ENCODE results near the gene MAN2A2. TPM values are rescaled to one million over a fixed set of nuclear protein-coding genes. Genes with fewer than 3 reads are reported as not detected.

MAN2A2 gene
- total and polyA plus RNA-seq, 8 donors, result 2.9 to 286 (median 46.7) TPM

DNA sequence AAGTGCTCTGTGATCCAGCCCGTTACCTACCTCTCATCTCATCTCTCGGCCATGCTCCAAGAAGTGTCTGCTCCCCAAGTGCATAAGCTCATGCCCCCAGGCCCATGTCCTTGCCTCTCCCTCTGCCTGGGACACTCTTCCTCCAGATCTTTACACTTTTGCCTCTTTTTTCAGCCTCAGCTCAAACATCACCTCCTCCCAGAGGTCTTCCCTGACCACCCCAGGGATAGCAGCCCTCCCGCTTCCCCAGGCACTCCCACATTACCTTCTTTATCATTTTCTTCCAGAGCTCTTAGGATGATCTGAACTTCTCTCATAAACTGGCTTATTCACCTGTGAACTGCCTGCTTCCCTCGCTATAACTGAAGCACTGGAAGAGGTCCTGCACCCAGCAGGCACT is 37.4 kb upstream of the MAN2A2 start:
- WGBS, 5 donors, result 86 to 92% (median 89%) methylated on average over 4 of the region's 4 CpGs
- no peak overlapping the region for H3K27ac ChIP-seq
- no peaks in the 10 kb centered on the region for H3K36me3 ChIP-seq
- no peaks in the 10 kb centered on the region for H3K27me3 ChIP-seq
- intact Hi-C loops (cut with DNase I; ENCODE audit: low total_unique reads), result no loop called here
- peaks cover 18 to 30% (median 21%) of the 10 kb centered on the region in 4 donors for H3K4me1 ChIP-seq
- DNase-seq, result no peak
- H3K4me3 ChIP-seq, result no peak overlapping the region
- TF ChIP-seq EP300 (IDR thresholded peaks at IDR 0.05), result no peak
- TF ChIP-seq, protein P1, sequence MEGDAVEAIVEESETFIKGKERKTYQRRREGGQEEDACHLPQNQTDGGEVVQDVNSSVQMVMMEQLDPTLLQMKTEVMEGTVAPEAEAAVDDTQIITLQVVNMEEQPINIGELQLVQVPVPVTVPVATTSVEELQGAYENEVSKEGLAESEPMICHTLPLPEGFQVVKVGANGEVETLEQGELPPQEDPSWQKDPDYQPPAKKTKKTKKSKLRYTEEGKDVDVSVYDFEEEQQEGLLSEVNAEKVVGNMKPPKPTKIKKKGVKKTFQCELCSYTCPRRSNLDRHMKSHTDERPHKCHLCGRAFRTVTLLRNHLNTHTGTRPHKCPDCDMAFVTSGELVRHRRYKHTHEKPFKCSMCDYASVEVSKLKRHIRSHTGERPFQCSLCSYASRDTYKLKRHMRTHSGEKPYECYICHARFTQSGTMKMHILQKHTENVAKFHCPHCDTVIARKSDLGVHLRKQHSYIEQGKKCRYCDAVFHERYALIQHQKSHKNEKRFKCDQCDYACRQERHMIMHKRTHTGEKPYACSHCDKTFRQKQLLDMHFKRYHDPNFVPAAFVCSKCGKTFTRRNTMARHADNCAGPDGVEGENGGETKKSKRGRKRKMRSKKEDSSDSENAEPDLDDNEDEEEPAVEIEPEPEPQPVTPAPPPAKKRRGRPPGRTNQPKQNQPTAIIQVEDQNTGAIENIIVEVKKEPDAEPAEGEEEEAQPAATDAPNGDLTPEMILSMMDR (IDR thresholded peaks at IDR 0.05), result no peak
- no peak for TF ChIP-seq POLR2A (IDR thresholded peaks at IDR 0.05)
- TF ChIP-seq POLR2AphosphoS5 (IDR thresholded peaks at IDR 0.05), result no peak
- H3K9me3 ChIP-seq, result no peaks in the 10 kb centered on the region

DNA sequence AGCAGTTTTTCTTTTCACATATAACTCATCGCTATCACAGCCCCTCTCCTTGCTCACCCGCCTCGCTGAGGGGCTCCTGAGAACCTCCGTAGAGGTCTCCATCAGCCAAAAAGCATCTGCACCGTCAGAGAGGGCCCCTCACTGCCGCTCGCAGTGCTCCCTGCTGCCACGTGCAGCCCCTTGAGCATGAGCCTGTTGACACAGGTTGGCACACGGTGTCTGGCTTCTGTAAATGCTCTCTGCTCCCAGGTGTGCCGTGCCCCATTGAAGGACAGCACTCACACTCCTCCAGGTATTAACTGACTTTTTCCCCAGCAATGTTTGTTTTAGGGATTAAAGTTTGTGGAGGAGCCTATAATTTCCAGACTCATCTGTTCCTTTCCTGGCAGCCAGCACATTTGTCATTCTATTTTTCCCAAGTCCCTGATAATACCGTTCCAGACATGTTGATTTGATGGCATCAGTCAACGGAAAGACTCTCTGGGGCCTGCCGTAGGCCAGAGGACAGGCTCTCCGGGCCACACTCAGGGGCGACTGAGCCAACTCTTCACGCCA is 36.9 kb upstream of the MAN2A2 start:
- Histone ChIP-seq H3K4me3 (no peak overlapping the region), H3K9me3 (no peaks in the 10 kb centered on the region), H3K36me3 (no peaks in the 10 kb centered on the region), H3K27ac (no peak overlapping the region), H3K4me1 (peaks cover 18 to 29% (median 26%) of the 10 kb centered on the region in 4 donors), H3K27me3 (no peaks in the 10 kb centered on the region)
- intact Hi-C loops (cut with DNase I; ENCODE audit: low total_unique reads), result no loop called here
- peak in 1 of 2 donors; percentile 20 for DNase-seq
- TF ChIP-seq POLR2AphosphoS5 (IDR thresholded peaks at IDR 0.05) (no peak), EP300 (IDR thresholded peaks at IDR 0.05) (no peak), POLR2A (IDR thresholded peaks at IDR 0.05) (no peak)
- TF ChIP-seq, protein P1 (IDR thresholded peaks at IDR 0.05), result no peak
- 45 to 59% (median 55%) methylated on average over 16 of the region's 16 CpGs for WGBS, 5 donors

DNA sequence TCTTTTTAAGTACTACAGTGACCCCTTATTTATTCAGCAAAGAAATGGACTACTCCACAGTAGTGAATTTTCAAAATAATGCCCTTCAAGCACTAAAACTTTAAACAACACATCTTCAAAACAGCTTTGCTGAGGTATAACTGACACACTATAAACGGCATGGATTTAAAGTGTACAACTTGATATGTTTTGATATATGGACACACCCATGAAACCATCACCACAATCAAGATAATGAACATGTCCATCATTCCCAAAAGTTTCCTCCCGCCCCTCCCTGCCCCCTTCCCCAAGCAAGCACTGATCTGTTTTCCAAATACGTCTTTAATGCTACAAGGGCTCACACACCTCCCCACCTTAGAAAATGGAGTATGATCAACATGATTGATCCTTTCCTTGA is 36.3 kb upstream of the MAN2A2 start:
- Histone ChIP-seq H3K27me3 (no peaks in the 10 kb centered on the region), H3K27ac (no peak overlapping the region), H3K9me3 (no peaks in the 10 kb centered on the region), H3K4me1 (peaks cover 18 to 29% (median 26%) of the 10 kb centered on the region in 4 donors), H3K36me3 (no peaks in the 10 kb centered on the region), H3K4me3 (no peak overlapping the region)
- intact Hi-C loops (cut with DNase I; ENCODE audit: low total_unique reads), result no loop called here
- 66 to 81% (median 71%) methylated on average over 3 of the region's 3 CpGs for WGBS, 5 donors
- DNase-seq, result no peak
- no peak for TF ChIP-seq POLR2AphosphoS5 (IDR thresholded peaks at IDR 0.05)
- TF ChIP-seq, protein P1 (IDR thresholded peaks at IDR 0.05), result no peak

DNA sequence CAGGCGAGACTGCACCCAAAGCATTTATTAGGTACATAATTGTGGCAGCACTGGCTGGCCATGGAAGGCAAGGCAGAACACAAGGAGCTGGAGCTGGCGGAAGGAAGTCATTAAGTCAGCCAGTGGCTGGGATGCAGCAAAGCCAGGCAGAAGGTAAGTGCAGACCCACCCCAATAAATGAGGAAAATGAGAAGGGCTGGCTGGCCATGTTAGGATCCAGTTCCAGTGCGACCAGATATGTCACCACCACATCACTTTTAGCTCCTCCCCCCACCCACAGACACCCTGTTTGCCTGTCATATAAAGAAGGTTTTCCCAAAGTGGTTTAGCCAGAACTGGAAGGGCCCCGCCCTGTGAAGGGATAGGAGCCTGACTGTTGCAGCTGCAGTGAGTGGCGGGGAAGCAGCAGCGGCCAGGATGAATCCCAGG is 34.8 kb upstream of the MAN2A2 start, which contains the start of gene FURIN:
TSS of gene FURIN (plus strand) at position 328 of the 429 bp plus-strand sequence. CDS start 7,153 bp downstream, outside the sequence.
- no peak within 1 kb of the TSS for H3K4me3 ChIP-seq
- WGBS, 5 donors, result 78 to 93% (median 82%) methylated on average over 6 of the region's 6 CpGs
- peak in 1 of 2 donors; percentile 41 for DNase-seq

More for the DNA sequence above, 34.8 kb upstream of the MAN2A2 start, which contains the start of gene FURIN:
- TF ChIP-seq POLR2A (IDR thresholded peaks at IDR 0.05) (no peak), POLR2AphosphoS5 (IDR thresholded peaks at IDR 0.05) (no peak), EP300 (IDR thresholded peaks at IDR 0.05) (no peak)
- TF ChIP-seq, protein P1 (IDR thresholded peaks at IDR 0.05), result no peak
- Histone ChIP-seq H3K4me1 (peaks cover 29 to 40% (median 37%) of the 10 kb centered on the region in 4 donors), H3K36me3 (no peaks in the 10 kb centered on the region), H3K27me3 (no peaks in the 10 kb centered on the region), H3K9me3 (no peaks in the 10 kb centered on the region), H3K27ac (peak within 1 kb of the TSS; percentile 45 to 98 (median 93))
- intact Hi-C loops (cut with DNase I; ENCODE audit: low total_unique reads), result no loop called here

All from stomach (tissue), 9 donors.